ENCODE results near the gene RGS14. TPM values are rescaled to one million over a fixed set of nuclear protein-coding genes. Genes with fewer than 3 reads are reported as not detected.
"Not testable (repeated sequence)": the region's sequence is repeated elsewhere in the genome, so short reads cannot be mapped to it uniquely, and the experiment has no call there.

RGS14 gene
- total RNA-seq, 1 donor from 2014 or later: 4.5 TPM

DNA sequence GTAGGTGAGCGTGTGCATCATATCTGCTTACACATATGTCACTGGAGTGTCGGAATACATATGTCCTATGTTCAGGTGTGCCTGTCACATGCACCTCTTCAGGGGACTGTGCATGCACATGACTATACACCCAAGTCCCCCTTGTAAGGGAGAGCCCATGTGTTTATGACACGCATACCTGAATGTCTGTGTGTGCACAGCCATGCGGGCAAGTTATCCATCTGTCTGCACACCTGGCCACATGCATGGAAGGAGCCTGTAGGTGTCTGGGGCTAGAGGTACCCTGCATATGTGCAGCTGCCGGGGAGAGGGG, 622 bp upstream of the RGS14 start:
- no peak for DNase-seq (ENCODE audit: low spot score in 2 of 2)
- H3K36me3 ChIP-seq: no peaks in the 10 kb centered on the region
- H3K4me1 ChIP-seq: peaks cover 0 to under 1% of the 10 kb centered on the region in 2 donors
- H3K4me3 ChIP-seq: no peak overlapping the region
- no peaks in the 10 kb centered on the region for H3K27me3 ChIP-seq
- intact Hi-C loops (cut with DNase I): no loop called here
- no peak overlapping the region for H3K27ac ChIP-seq
- TF ChIP-seq, protein P1, sequence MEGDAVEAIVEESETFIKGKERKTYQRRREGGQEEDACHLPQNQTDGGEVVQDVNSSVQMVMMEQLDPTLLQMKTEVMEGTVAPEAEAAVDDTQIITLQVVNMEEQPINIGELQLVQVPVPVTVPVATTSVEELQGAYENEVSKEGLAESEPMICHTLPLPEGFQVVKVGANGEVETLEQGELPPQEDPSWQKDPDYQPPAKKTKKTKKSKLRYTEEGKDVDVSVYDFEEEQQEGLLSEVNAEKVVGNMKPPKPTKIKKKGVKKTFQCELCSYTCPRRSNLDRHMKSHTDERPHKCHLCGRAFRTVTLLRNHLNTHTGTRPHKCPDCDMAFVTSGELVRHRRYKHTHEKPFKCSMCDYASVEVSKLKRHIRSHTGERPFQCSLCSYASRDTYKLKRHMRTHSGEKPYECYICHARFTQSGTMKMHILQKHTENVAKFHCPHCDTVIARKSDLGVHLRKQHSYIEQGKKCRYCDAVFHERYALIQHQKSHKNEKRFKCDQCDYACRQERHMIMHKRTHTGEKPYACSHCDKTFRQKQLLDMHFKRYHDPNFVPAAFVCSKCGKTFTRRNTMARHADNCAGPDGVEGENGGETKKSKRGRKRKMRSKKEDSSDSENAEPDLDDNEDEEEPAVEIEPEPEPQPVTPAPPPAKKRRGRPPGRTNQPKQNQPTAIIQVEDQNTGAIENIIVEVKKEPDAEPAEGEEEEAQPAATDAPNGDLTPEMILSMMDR (IDR thresholded peaks at IDR 0.05): no peak
- H3K9me3 ChIP-seq: no peaks in the 10 kb centered on the region

DNA sequence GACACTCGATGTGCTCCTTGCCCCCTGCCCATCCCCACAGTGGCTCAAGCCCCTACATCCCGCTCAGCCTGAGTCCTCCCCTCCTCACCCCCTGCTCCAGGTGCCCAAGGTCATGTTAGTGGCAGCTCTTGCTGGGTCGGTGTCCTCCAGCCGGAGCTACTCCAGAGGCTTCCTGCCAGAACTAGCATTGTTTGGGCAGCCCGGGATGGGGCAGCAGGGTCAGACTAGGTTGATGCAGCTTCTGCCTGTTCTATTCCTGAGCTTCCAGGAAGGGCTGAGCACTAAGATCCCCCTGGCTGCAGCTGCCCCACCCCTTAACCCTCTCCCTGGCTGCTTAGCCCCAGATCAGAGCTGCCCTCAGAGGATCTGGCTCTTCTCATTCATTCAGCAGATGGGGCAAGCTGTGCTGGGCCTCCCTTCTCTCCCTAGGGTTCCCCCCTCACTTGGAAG, 671 bp downstream of the RGS14 start:
- intact Hi-C loops (cut with DNase I): no loop called here
- DNase-seq (ENCODE audit: low spot score in 2 of 2): no peak
- peaks cover 0 to 6% of the 10 kb centered on the region in 2 donors for H3K4me1 ChIP-seq
- no peaks in the 10 kb centered on the region for H3K27me3 ChIP-seq
- peak overlapping the region in 1 of 2 donors; percentile 52 for H3K4me3 ChIP-seq
- no peaks in the 10 kb centered on the region for H3K9me3 ChIP-seq
- TF ChIP-seq, protein P1 (IDR thresholded peaks at IDR 0.05): no peak
- no peak overlapping the region for H3K27ac ChIP-seq
- no peaks in the 10 kb centered on the region for H3K36me3 ChIP-seq

DNA sequence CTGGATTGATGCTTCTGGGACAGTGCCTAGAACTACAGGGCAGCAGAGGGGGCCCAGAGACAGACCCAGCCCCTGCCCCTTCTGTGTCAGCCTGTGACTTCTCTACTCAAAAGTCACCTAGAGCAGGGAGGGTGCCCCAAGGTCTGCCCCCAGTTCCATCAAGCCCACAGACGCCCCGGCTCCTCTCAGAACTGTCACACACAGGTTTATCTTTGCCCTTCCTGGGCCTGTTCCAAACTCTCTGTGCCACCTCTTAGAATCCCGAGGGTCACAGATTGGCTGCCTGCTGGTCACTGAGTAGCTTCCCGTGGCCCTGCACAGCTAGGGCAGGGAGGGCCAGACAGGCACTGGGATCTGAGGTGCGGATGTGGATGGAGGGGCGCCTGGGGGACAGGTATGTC, 1.7 kb downstream of the RGS14 start:
- Histone ChIP-seq H3K9me3 (no peaks in the 10 kb centered on the region), H3K27ac (no peak overlapping the region), H3K4me3 (no peak overlapping the region), H3K36me3 (no peaks in the 10 kb centered on the region), H3K27me3 (no peaks in the 10 kb centered on the region), H3K4me1 (peaks cover 0 to 9% of the 10 kb centered on the region in 2 donors)
- intact Hi-C loops (cut with DNase I): no loop called here
- DNase-seq (ENCODE audit: low spot score in 2 of 2): no peak
- TF ChIP-seq, protein P1 (IDR thresholded peaks at IDR 0.05): no peak

DNA sequence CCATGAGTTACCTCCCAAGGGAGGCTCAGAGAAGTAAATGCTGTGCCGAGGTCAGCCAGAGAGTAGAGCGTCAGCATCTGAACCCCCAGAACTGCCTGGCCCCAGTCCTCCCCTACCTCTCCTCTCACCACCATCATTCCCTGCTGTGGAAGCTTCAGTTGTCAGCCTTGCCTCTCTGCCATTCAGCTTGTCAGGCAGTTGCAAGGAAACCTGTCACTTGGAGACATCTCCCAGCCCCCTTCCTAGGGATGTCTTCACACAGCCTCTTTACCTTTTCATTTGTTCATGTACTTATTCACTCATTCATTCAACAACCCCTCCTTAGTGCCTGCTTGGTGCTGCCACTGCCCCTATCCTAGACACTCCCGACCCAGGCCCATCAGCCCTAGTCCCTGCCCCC, 2.1 kb downstream of the RGS14 start:
- TF ChIP-seq, protein P1 (IDR thresholded peaks at IDR 0.05): no peak
- Histone ChIP-seq H3K36me3 (no peaks in the 10 kb centered on the region), H3K4me3 (no peak overlapping the region), H3K9me3 (no peaks in the 10 kb centered on the region), H3K27me3 (no peaks in the 10 kb centered on the region), H3K4me1 (peaks cover 0 to 9% of the 10 kb centered on the region in 2 donors), H3K27ac (no peak overlapping the region)
- DNase-seq (ENCODE audit: low spot score in 2 of 2): no peak
- intact Hi-C loops (cut with DNase I): no loop called here

DNA sequence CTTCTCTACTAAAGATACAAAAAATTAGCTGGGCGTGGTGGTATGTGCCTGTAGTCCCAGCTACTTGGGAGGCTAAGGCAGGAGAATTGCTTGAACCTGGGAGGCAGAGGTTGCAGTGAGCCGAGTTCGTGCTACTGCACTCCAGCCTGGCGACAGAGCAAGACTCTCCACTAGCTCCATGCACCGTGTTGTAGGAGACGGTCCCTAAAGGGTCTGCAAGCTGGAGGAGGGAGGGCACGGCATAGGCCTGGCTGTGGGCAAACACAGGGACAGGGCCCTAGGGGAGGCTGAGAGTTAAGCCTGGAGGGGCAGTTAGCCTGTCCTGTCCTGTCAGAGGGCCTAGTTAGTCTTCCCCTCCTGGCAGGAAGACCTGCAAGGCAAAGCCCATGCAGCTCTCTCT, 3.0 kb downstream of the RGS14 start:
- H3K27ac ChIP-seq; H3K36me3 ChIP-seq; intact Hi-C loops (cut with DNase I); H3K4me3 ChIP-seq; H3K9me3 ChIP-seq; H3K4me1 ChIP-seq; H3K27me3 ChIP-seq; DNase-seq (ENCODE audit: low spot score in 2 of 2): not testable (repeated sequence)

DNA sequence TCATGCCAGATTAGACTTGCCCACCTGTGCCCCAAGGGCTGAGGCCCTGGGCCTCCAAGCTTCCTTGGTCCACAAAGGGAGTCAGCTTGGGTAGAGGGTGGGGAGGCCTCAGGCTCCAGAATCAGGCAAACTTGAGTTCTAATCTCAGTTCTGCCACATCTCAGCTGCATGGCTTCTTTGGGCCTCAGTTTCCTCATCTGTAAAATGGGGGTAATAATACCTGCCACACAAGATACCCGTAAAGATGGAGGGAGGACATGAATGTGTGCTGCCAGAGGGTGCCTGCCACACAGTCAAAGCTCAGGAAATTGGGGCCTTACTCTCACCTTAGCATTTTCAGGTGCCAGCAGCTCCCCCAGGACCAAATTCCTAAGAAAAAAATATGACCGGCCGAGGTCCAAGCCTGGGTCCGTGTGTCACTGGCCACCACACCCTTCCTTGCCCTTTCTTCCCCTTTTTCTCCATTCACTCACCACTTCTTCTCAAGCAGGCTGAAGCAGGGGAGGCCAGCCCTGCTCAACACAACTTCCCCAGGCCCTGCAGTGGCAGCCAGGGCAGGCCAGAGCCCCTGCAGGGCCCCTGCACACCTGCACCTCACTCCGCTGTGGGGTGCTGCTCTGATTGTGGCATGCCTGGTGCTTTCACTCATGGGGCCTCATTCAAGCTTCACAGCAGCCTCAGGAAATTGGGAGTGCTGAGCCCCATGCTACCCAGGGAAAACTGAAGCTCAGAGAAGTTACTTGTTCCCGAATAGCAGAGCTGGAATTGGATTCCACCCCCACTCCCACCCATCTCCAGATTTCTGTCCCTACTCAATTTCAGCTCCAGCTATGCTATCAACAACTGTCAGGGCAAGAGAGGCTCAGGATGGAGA, 3.9 kb downstream of the RGS14 start:
- peaks cover 5 to 14% of the 10 kb centered on the region in 2 donors for H3K4me1 ChIP-seq
- intact Hi-C loops (cut with DNase I): no loop called here

More for the DNA sequence above, 3.9 kb downstream of the RGS14 start:
- H3K27me3 ChIP-seq: no peaks in the 10 kb centered on the region
- no peak overlapping the region for H3K4me3 ChIP-seq
- no peaks in the 10 kb centered on the region for H3K9me3 ChIP-seq
- H3K36me3 ChIP-seq: no peaks in the 10 kb centered on the region
- TF ChIP-seq, protein P1 (IDR thresholded peaks at IDR 0.05): no peak
- DNase-seq (ENCODE audit: low spot score in 2 of 2): no peak
- H3K27ac ChIP-seq: no peak overlapping the region
